Measurements from ENCODE around the gene UGT1A9. TPM values are rescaled to one million over a fixed set of nuclear protein-coding genes. Genes with fewer than 3 reads are reported as not detected.

Gene UGT1A9
- total RNA-seq, 2 donors from 2014 or later = not detected

GRCh38 chr2:233689031-233689430 lies 17.3 kb downstream of the UGT1A9 start:
- Histone ChIP-seq H3K27me3 (replicated peaks; ENCODE audit: insufficient read depth) (no peaks in the 10 kb centered on the region), H3K4me3 (no peak overlapping the region), H3K27ac (no peak overlapping the region), H3K9me3 (no peaks in the 10 kb centered on the region), H3K36me3 (no peaks in the 10 kb centered on the region), H3K4me1 (ENCODE audit: control insufficient read depth in 1 of 2, low read depth in 2 of 2) (no peaks in the 10 kb centered on the region)
- TF ChIP-seq, protein P1, sequence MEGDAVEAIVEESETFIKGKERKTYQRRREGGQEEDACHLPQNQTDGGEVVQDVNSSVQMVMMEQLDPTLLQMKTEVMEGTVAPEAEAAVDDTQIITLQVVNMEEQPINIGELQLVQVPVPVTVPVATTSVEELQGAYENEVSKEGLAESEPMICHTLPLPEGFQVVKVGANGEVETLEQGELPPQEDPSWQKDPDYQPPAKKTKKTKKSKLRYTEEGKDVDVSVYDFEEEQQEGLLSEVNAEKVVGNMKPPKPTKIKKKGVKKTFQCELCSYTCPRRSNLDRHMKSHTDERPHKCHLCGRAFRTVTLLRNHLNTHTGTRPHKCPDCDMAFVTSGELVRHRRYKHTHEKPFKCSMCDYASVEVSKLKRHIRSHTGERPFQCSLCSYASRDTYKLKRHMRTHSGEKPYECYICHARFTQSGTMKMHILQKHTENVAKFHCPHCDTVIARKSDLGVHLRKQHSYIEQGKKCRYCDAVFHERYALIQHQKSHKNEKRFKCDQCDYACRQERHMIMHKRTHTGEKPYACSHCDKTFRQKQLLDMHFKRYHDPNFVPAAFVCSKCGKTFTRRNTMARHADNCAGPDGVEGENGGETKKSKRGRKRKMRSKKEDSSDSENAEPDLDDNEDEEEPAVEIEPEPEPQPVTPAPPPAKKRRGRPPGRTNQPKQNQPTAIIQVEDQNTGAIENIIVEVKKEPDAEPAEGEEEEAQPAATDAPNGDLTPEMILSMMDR (IDR thresholded peaks at IDR 0.05) = no peak
- no peak for DNase-seq (ENCODE audit: low spot score)
- ATAC-seq (ENCODE audit: insufficient number of reproducible peaks, low FRiP score, low read depth) = no peak

DNA sequence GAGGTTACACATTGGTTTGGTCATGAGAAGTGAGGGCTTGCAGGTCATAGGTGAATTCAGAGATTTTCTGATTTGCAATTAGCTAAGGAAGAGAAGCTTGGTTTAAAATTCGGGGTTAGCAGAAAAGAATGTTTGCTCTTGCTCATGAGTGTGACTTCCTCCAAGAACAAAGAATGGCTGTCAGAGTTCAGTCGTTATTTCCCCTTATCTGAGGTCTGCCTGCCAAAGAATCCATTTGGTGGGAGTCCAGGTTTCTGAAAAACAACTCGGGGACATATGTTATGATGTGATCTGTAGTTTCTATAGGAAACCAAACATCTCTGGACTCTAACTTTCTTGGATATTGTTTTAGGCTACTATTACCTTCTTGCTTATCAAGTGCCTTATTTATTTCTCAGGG lies 17.8 kb downstream of the UGT1A9 start:
- TF ChIP-seq, protein P1 (IDR thresholded peaks at IDR 0.05) = no peak
- no peaks in the 10 kb centered on the region for H3K9me3 ChIP-seq
- DNase-seq (ENCODE audit: low spot score) (no peak), ATAC-seq (ENCODE audit: insufficient number of reproducible peaks, low FRiP score, low read depth) (no peak)
- no peaks in the 10 kb centered on the region for H3K36me3 ChIP-seq
- H3K4me1 ChIP-seq (ENCODE audit: control insufficient read depth in 1 of 2, low read depth in 2 of 2) = no peaks in the 10 kb centered on the region
- no peak overlapping the region for H3K27ac ChIP-seq
- H3K27me3 ChIP-seq (replicated peaks; ENCODE audit: insufficient read depth) = no peaks in the 10 kb centered on the region
- no peak overlapping the region for H3K4me3 ChIP-seq

GRCh38 chr2:233690444-233690843 lies 18.7 kb downstream of the UGT1A9 start:
- Histone ChIP-seq H3K27ac (no peak overlapping the region), H3K4me3 (no peak overlapping the region), H3K4me1 (ENCODE audit: control insufficient read depth in 1 of 2, low read depth in 2 of 2) (no peaks in the 10 kb centered on the region), H3K36me3 (no peaks in the 10 kb centered on the region), H3K9me3 (no peaks in the 10 kb centered on the region), H3K27me3 (replicated peaks; ENCODE audit: insufficient read depth) (no peaks in the 10 kb centered on the region)
- ATAC-seq (ENCODE audit: insufficient number of reproducible peaks, low FRiP score, low read depth) (no peak), DNase-seq (ENCODE audit: low spot score) (no peak)
- TF ChIP-seq, protein P1 (IDR thresholded peaks at IDR 0.05) = no peak

- no peaks in the 10 kb centered on the region for H3K36me3 ChIP-seq
- no peaks in the 10 kb centered on the region for H3K27me3 ChIP-seq (replicated peaks; ENCODE audit: insufficient read depth)
- DNase-seq (ENCODE audit: low spot score) = no peak
- H3K27ac ChIP-seq = no peak overlapping the region
- no peaks in the 10 kb centered on the region for H3K4me1 ChIP-seq (ENCODE audit: control insufficient read depth in 1 of 2, low read depth in 2 of 2)
- no peak for ATAC-seq (ENCODE audit: insufficient number of reproducible peaks, low FRiP score, low read depth)
- H3K9me3 ChIP-seq = no peaks in the 10 kb centered on the region
- H3K4me3 ChIP-seq = no peak overlapping the region
- TF ChIP-seq, protein P1 (IDR thresholded peaks at IDR 0.05) = no peak
Observed at GRCh38 chr2:233691443-233692433, 20.0 kb downstream of the UGT1A9 start.

DNA sequence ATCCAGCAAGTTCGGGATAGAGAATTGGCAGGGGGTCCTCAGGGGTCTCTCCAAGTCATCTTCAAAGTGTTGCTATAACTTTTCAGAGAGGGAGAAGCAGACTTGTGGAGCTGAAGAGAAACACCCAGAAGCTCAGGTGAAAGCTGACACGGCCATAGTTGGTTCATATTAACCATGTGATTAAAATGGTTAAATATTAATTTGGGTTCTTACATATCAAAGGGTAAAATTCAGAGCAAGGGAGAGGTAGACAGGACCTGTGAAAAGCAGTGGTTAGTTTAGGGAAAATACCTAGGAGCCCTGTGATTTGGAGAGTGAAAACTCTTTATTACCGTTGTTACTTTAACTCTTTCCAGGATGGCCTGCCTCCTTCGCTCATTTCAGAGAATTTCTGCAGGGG lies 20.9 kb downstream of the UGT1A9 start, which contains the start of gene UGT1A6:
Gene UGT1A6 (plus strand): TSS at position 243 of the 400 bp plus-strand sequence. CDS start 115 bp downstream, at position 358.
- no peak within 1 kb of the TSS for H3K27ac ChIP-seq

More for the DNA sequence above, 20.9 kb downstream of the UGT1A9 start, which contains the start of gene UGT1A6:
- no peaks in the 10 kb centered on the region for H3K36me3 ChIP-seq
- no peak within 1 kb of the TSS for H3K4me3 ChIP-seq
- no peaks in the 10 kb centered on the region for H3K4me1 ChIP-seq (ENCODE audit: control insufficient read depth in 1 of 2, low read depth in 2 of 2)
- no peaks in the 10 kb centered on the region for H3K27me3 ChIP-seq (replicated peaks; ENCODE audit: insufficient read depth)
- ATAC-seq (ENCODE audit: insufficient number of reproducible peaks, low FRiP score, low read depth) (no peak), DNase-seq (ENCODE audit: low spot score) (no peak)
- no peaks in the 10 kb centered on the region for H3K9me3 ChIP-seq
- TF ChIP-seq, protein P1 (IDR thresholded peaks at IDR 0.05) = no peak

All from thoracic aorta (tissue), 2 donors.